T-helper 2 cell (primary cell): ENCODE data around the gene RPL13A.

ENCODE experiments used
- DNase-seq, 5 experiments: peaks; one replicate each; pipeline versions ENCODE4 v3.0.0 to v3.0.0-alpha.2; 2012 to 2022

RPL13A gene

GRCh38 chr19:49507803-49508494 is 20.5 kb downstream of the RPL13A start:
- DNase-seq, result no peak

- peak in 1 of 5 experiments; percentile 40 for DNase-seq
Measured at GRCh38 chr19:49512970-49513745, 25.8 kb downstream of the RPL13A start.

- DNase-seq, result no peak
Measured at GRCh38 chr19:49513746-49514118, 26.3 kb downstream of the RPL13A start.

GRCh38 chr19:49514151-49514550 is 26.7 kb downstream of the RPL13A start:
- DNase-seq, result no peak

- no peak for DNase-seq
Measured at GRCh38 chr19:49515767-49516166, 28.4 kb downstream of the RPL13A start.

- no peak for DNase-seq
Measured at GRCh38 chr19:49518033-49518432, 30.6 kb downstream of the RPL13A start.

GRCh38 chr19:49520705-49521319 is 33.4 kb downstream of the RPL13A start:
- DNase-seq, result no peak

- no peak for DNase-seq
Measured at GRCh38 chr19:49524812-49525455, 37.5 kb downstream of the RPL13A start.

GRCh38 chr19:49528211-49528771 is 40.9 kb downstream of the RPL13A start:
- no peak for DNase-seq

GRCh38 chr19:49530708-49531107 is 43.3 kb downstream of the RPL13A start:
- DNase-seq, result no peak

- peak; percentile 70 to 85 (median 79) for DNase-seq
Measured at GRCh38 chr19:49533551-49534488, 46.4 kb downstream of the RPL13A start.

- DNase-seq, result no peak
Measured at GRCh38 chr19:49534632-49535385, 47.4 kb downstream of the RPL13A start.

- DNase-seq, result no peak
Measured at GRCh38 chr19:49536921-49537462, 49.6 kb downstream of the RPL13A start.

- DNase-seq, result no peak
Measured at GRCh38 chr19:49538643-49539042, 51.2 kb downstream of the RPL13A start.

GRCh38 chr19:49539192-49539952 is 52.0 kb downstream of the RPL13A start:
- DNase-seq, result no peak
